Keratinocyte (primary cell): ENCODE data around the gene BACH1. TPM values are rescaled to one million over a fixed set of nuclear protein-coding genes. Genes with fewer than 3 reads are reported as not detected.

Source experiments
- DNase-seq: peaks from one replicate; pipeline ENCODE4 v3.0.0-alpha.2; 2011; ENCODE audit warnings: low read depth, missing footprints, low spot score
- FAIRE-seq: peaks from 2 replicates; lab custom pipeline; 2011; peaks lifted over from hg19 to GRCh38; lab: Jason Lieb, UNC
- H2AFZ ChIP-seq: 2 replicates; pipeline ENCODE4 v1.6.0; 2012; ENCODE audit warnings: low read length, control low read depth, inconsistent platforms; ENCODE audit not compliant: control insufficient read depth
- H3K27ac ChIP-seq: 2 replicates; pipeline ENCODE4 v1.5.1; 2011; ENCODE audit warnings: low read length; ENCODE audit not compliant: control insufficient read depth, insufficient read depth
- H3K27me3 ChIP-seq: 3 replicates; pipeline ENCODE4 v1.6.0; 2011; ENCODE audit warnings: low read length; ENCODE audit not compliant: control insufficient read depth, insufficient read depth; ENCODE audit errors: extremely low read depth
- H3K36me3 ChIP-seq, 2 experiments: 2 replicates in 1 of 2; 3 replicates in 1 of 2; pipeline ENCODE4 v1.5.1; 2011; ENCODE audit warnings: low read length in 2 of 2, mild to moderate bottlenecking in 1 of 2; ENCODE audit not compliant: control insufficient read depth in 2 of 2, insufficient read depth in 2 of 2; ENCODE audit errors: extremely low read depth in 1 of 2
- H3K4me1 ChIP-seq: 3 replicates; pipeline ENCODE4 v1.5.1; 2011; ENCODE audit warnings: low read length; ENCODE audit not compliant: control insufficient read depth, insufficient read depth; ENCODE audit errors: extremely low read depth
- H3K4me2 ChIP-seq: 3 replicates; pipeline ENCODE4 v1.6.0; 2011; ENCODE audit warnings: low read depth, low read length; ENCODE audit not compliant: control insufficient read depth, insufficient read depth; ENCODE audit errors: extremely low read depth
- H3K4me3 ChIP-seq, 3 experiments: fragments of 200-600 bp in 1 of 3; sonication (generic) in 1 of 3; 2 replicates in 2 of 3; 3 replicates in 1 of 3; pipeline ENCODE4 v1.5.1; 2011 to 2016; ENCODE audit warnings: low read length in 3 of 3, mild to moderate bottlenecking in 3 of 3, control low read depth in 2 of 3, inconsistent platforms in 1 of 3, low read depth in 1 of 3, mixed read lengths in 1 of 3, mixed run types in 1 of 3, moderate library complexity in 1 of 3; ENCODE audit not compliant: control insufficient read depth in 2 of 3, insufficient read depth in 2 of 3; ENCODE audit errors: extremely low read depth in 1 of 3
- H3K79me2 ChIP-seq: 2 replicates; pipeline ENCODE4 v1.6.0; 2012; ENCODE audit warnings: low read length; ENCODE audit not compliant: control insufficient read depth, insufficient read depth
- H3K9ac ChIP-seq: 3 replicates; pipeline ENCODE4 v1.6.0; 2011; ENCODE audit warnings: low read length; ENCODE audit not compliant: control insufficient read depth, insufficient read depth; ENCODE audit errors: extremely low read depth
- H3K9me1 ChIP-seq: 3 replicates; pipeline ENCODE4 v1.6.0; 2011; ENCODE audit warnings: low read length; ENCODE audit not compliant: control insufficient read depth, insufficient read depth; ENCODE audit errors: extremely low read depth
- H3K9me3 ChIP-seq: 2 replicates; pipeline ENCODE4 v1.5.1; 2012; ENCODE audit warnings: low read depth, low read length; ENCODE audit not compliant: control insufficient read depth
- H4K20me1 ChIP-seq: 3 replicates; pipeline ENCODE4 v1.6.0; 2011; ENCODE audit warnings: low read length; ENCODE audit not compliant: control insufficient read depth, insufficient read depth; ENCODE audit errors: extremely low read depth
- EZH2 ChIP-seq: IDR thresholded peaks from one replicate; pipeline ENCODE4 v1.6.1; 2012; ENCODE audit warnings: inconsistent platforms, mild to moderate bottlenecking, low read length, moderate library complexity
- dilution Hi-C: fragments of 300-500 bp; cut with MboI; formaldehyde crosslinking; loops from one replicate; pipeline ENCODE4 v1.7.0; 2020; ENCODE audit warnings: low sequenced_read_pairs; ENCODE audit not compliant: extremely low pct_ligation_motif_present
- polyA plus RNA-seq, 5 experiments: library from polyadenylated mRNA; depleted of rRNA in 3 of 5; stranded (reverse) in 3 of 5; stranded (forward) in 1 of 5; unstranded in 1 of 5; fragments of >200 nt; gene quantifications; 1 replicate in 1 of 5; 2 replicates in 3 of 5; 3 replicates in 1 of 5; pipeline versions ENCODE4 v1.2.1 to v1.2.3, GENCODE V29; 2011 to 2012; ENCODE audit warnings: missing spikeins in 2 of 5, low read depth in 1 of 5, low replicate concordance in 1 of 5
- TF ChIP-seq, protein P1 (sequence below), 3 experiments: IDR thresholded peaks in 1 of 3; conservative IDR thresholded peaks in 1 of 3; optimal IDR thresholded peaks in 1 of 3; 2 replicates in 2 of 3; 3 replicates in 1 of 3; pipeline versions ENCODE3 to v1.5.1; 2011; ENCODE audit warnings: low read length in 3 of 3, mild to moderate bottlenecking in 3 of 3, moderate library complexity in 2 of 3, control low read depth in 1 of 3, inconsistent platforms in 1 of 3; ENCODE audit not compliant: insufficient read depth in 2 of 3; ENCODE audit errors: extremely low read depth in 1 of 3

The BACH1 gene
- polyA plus RNA-seq, 1 donor (not counting 4 experiments of a cell fraction or from before 2014, with no cell fraction given): 33.1 TPM

DNA sequence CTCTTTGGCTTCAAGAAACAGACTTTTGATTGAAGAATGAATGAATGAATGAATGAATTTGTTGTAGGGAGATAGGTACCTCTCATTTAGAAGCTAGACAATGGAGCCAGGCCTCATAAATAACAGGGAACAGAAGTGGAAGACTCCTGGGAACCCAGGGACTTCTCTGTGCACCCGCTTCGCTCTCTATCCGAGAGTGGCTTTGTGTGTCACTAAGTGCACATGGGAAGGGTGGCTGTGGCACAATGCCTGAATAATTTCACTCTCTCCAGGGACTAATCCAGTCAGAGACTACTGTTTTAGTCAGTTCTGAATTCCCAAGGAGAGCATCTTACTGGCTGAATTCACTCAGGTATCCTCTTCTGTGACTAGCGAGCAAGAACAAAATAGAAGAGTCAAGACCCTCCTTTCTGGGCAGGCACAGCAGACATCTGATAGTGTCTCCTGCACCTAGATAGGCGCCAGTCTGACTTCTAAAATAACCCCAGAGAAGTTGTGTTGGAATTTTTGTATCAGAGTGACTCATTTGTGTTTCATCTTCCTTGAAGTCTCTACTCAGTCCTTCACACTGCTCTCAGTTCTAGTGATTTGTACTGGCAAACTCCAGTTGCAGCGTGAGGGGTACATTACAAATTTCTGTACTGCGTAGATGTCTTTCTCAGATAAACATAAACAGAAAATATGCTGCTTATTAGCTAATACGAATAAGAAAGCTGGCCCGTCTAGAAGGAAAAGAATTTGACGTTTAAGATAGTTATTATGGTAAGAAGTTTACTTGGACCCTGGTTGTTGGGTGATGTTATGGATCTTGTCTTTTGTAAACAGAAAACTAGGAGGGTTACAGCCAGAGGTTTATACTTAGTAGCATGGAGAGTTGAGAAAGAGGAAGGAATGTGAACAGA, 34.0 kb downstream of the BACH1 start:
- Histone ChIP-seq H3K9me3 (no peaks in the 10 kb centered on the region), H3K9me1 (no peaks in the 10 kb centered on the region), H3K9ac (no peak overlapping the region), H2AFZ (no peak overlapping the region), H4K20me1 (peaks cover 5% of the 10 kb centered on the region), H3K4me1 (peaks cover 27% of the 10 kb centered on the region), H3K36me3 (peaks cover 1 to 11% of the 10 kb centered on the region in 2 experiments), H3K4me3 (no peak overlapping the region), H3K79me2 (peaks cover 65% of the 10 kb centered on the region), H3K27ac (no peak overlapping the region), H3K27me3 (no peaks in the 10 kb centered on the region), H3K4me2 (no peak overlapping the region)
- DNase-seq (no peak), FAIRE-seq (peak; percentile 66)
- dilution Hi-C loops: no loop called here
- TF ChIP-seq, protein P1, sequence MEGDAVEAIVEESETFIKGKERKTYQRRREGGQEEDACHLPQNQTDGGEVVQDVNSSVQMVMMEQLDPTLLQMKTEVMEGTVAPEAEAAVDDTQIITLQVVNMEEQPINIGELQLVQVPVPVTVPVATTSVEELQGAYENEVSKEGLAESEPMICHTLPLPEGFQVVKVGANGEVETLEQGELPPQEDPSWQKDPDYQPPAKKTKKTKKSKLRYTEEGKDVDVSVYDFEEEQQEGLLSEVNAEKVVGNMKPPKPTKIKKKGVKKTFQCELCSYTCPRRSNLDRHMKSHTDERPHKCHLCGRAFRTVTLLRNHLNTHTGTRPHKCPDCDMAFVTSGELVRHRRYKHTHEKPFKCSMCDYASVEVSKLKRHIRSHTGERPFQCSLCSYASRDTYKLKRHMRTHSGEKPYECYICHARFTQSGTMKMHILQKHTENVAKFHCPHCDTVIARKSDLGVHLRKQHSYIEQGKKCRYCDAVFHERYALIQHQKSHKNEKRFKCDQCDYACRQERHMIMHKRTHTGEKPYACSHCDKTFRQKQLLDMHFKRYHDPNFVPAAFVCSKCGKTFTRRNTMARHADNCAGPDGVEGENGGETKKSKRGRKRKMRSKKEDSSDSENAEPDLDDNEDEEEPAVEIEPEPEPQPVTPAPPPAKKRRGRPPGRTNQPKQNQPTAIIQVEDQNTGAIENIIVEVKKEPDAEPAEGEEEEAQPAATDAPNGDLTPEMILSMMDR (optimal IDR thresholded peaks at IDR 0.05 in 1 of 3, IDR thresholded peaks at IDR 0.05 in 1 of 3, conservative IDR thresholded peaks at IDR 0.05 in 1 of 3; ENCODE audit: extremely low read depth in 1 of 3, insufficient read depth in 2 of 3, low read length in 3 of 3): no peak
- TF ChIP-seq EZH2: no peak

DNA sequence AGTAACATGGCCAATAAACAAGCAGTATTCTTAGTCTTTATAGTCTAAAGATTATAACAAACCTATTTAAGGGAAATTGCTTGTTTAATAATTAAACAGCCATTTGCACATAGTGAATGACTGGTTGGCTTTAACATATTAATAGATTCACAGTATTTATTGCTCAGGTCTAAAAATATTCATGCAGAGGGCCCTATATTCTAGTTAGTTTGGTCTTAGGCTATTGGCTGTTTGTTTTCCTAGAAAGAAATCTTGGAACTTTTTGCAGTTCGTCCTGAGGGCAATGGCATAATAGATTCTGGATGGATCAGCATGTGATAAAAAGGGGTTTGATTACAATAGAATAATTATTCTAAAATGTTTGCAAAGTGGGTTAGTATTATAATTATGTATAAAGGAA, 34.7 kb downstream of the BACH1 start:
- peaks cover 5% of the 10 kb centered on the region for H4K20me1 ChIP-seq
- peaks cover 27% of the 10 kb centered on the region for H3K4me1 ChIP-seq
- no peak overlapping the region for H3K4me2 ChIP-seq
- dilution Hi-C loops: no loop called here
- H3K27me3 ChIP-seq: no peaks in the 10 kb centered on the region
- no peak overlapping the region for H3K9ac ChIP-seq
- no peaks in the 10 kb centered on the region for H3K9me3 ChIP-seq
- no peak overlapping the region for H3K27ac ChIP-seq
- no peak for TF ChIP-seq EZH2
- TF ChIP-seq, protein P1 (optimal IDR thresholded peaks at IDR 0.05 in 1 of 3, IDR thresholded peaks at IDR 0.05 in 1 of 3, conservative IDR thresholded peaks at IDR 0.05 in 1 of 3; ENCODE audit: extremely low read depth in 1 of 3, insufficient read depth in 2 of 3, low read length in 3 of 3): no peak
- DNase-seq (no peak), FAIRE-seq (no peak)
- H3K36me3 ChIP-seq: peaks cover 1 to 8% of the 10 kb centered on the region in 2 experiments
- H3K79me2 ChIP-seq: peaks cover 64% of the 10 kb centered on the region
- H3K9me1 ChIP-seq: no peaks in the 10 kb centered on the region
- no peak overlapping the region for H3K4me3 ChIP-seq
- H2AFZ ChIP-seq: no peak overlapping the region
